RWPE1 (cell line): ENCODE data around the gene IFNAR1.

Experiments used
- CTCF ChIA-PET: fragments of 350-600 bp; sonication (Branson Sonifier 250); formaldehyde crosslinking; extraction: SDS; loops from one replicate; lab custom pipeline; 2021; lab: Yijun Ruan, JAX
- POLR2A ChIA-PET: fragments of 400-600 bp; formaldehyde crosslinking; extraction: SDS; loops from one replicate; lab custom pipeline; 2020; ENCODE audit warnings: antibody characterized with exemption; ENCODE audit not compliant: low non-redundant PET; lab: Yijun Ruan, JAX
- DNase-seq: peaks from one replicate; pipeline ENCODE4 v3.0.0; 2012; ENCODE audit warnings: low spot score
- H3K27ac ChIP-seq: fragments of 450-650 bp; 2 replicates; pipeline ENCODE4 v1.5.1; 2017
- TF ChIP-seq, protein P1 (sequence below): fragments of 450-650 bp; conservative IDR thresholded peaks from 2 replicates; pipeline ENCODE4 v1.5.1; 2017; ENCODE audit warnings: low read depth, mild to moderate bottlenecking

IFNAR1 gene

GRCh38 chr21:33312121-33312520 lies 12.6 kb upstream of the IFNAR1 start:
- POLR2A ChIA-PET, result no interaction called here
- H3K27ac ChIP-seq, result no peak overlapping the region
- DNase-seq, result no peak
- TF ChIP-seq, protein P1, sequence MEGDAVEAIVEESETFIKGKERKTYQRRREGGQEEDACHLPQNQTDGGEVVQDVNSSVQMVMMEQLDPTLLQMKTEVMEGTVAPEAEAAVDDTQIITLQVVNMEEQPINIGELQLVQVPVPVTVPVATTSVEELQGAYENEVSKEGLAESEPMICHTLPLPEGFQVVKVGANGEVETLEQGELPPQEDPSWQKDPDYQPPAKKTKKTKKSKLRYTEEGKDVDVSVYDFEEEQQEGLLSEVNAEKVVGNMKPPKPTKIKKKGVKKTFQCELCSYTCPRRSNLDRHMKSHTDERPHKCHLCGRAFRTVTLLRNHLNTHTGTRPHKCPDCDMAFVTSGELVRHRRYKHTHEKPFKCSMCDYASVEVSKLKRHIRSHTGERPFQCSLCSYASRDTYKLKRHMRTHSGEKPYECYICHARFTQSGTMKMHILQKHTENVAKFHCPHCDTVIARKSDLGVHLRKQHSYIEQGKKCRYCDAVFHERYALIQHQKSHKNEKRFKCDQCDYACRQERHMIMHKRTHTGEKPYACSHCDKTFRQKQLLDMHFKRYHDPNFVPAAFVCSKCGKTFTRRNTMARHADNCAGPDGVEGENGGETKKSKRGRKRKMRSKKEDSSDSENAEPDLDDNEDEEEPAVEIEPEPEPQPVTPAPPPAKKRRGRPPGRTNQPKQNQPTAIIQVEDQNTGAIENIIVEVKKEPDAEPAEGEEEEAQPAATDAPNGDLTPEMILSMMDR, result no peak
- CTCF ChIA-PET, result interaction anchor here (0.6 kb wide), 1 partner anchor 21 kb away, joined by 3 read pairs; no protein-coding TSS in a partner anchor

DNA sequence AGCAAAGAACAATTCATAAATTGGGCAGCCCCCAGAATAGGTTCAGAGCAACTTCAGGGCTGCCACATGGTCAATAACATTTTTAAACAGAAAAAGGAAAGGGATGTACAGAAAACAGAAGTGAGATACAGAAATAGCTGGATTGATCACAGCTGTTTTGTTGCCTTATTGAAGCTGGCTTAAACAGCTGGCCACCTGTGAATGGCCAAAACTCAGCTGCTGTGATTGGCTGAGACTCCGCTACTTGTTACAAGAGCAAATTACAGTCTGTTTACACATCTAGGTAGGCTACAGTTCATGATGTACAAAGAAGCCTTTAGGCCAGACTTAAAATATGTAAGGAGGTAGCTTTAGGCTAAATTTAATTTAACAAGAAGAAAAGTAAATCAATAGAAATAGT lies 11.6 kb upstream of the IFNAR1 start:
- CTCF ChIA-PET, result no interaction called here
- no peak overlapping the region for H3K27ac ChIP-seq
- POLR2A ChIA-PET, result no interaction called here
- no peak for DNase-seq
- TF ChIP-seq, protein P1, result no peak

GRCh38 chr21:33313611-33314010 lies 11.2 kb upstream of the IFNAR1 start:
- ChIA-PET POLR2A (no interaction called here), CTCF (no interaction called here)
- TF ChIP-seq, protein P1, result no peak
- no peak for DNase-seq
- no peak overlapping the region for H3K27ac ChIP-seq

DNA sequence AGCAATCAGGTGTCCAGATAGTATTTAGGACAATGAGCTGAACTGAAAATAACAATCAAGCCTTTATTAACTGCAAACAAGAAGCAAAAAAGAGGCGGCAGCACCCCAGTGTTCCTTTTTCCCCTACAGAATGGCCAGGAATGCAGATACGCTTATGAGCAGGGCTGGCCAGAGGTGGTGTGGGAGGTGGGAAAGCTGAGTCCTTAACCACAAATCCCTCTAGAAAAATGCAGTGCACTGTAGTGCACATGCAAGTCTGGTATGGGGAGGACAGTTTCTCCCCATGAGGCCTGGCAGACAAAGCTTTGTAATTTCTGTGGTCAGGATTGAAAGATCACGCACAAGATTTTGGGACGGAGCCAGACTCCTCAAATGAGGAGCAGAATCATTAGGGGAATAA lies 10.7 kb upstream of the IFNAR1 start:
- ChIA-PET CTCF (no interaction called here), POLR2A (no interaction called here)
- DNase-seq, result no peak
- H3K27ac ChIP-seq, result no peak overlapping the region
- TF ChIP-seq, protein P1, result no peak

- DNase-seq, result no peak
- H3K27ac ChIP-seq, result no peak overlapping the region
- TF ChIP-seq, protein P1, result no peak
- POLR2A ChIA-PET, result no interaction called here
- CTCF ChIA-PET, result interaction anchor here (0.7 to 1.5 kb wide), 2 partner anchors 45 to 119 kb away, joined by 3 read pairs; no protein-coding TSS in a partner anchor
These were observed 8.6 kb upstream of the IFNAR1 start for GRCh38 chr21:33315946-33316710.

GRCh38 chr21:33317145-33317544 lies 7.6 kb upstream of the IFNAR1 start:
- ChIA-PET POLR2A (no interaction called here), CTCF (interaction anchor here (1.5 kb wide), 1 partner anchor 44 kb away, joined by 3 read pairs; no protein-coding TSS in a partner anchor)
- no peak for DNase-seq
- TF ChIP-seq, protein P1, result no peak
- H3K27ac ChIP-seq, result no peak overlapping the region
